ENCODE data around the gene INPP4B. TPM values are rescaled to one million over a fixed set of nuclear protein-coding genes. Genes with fewer than 3 reads are reported as not detected.

The INPP4B gene
- polyA plus RNA-seq, 4 donors = 7.5 to 10.6 (median 8.8) TPM

DNA sequence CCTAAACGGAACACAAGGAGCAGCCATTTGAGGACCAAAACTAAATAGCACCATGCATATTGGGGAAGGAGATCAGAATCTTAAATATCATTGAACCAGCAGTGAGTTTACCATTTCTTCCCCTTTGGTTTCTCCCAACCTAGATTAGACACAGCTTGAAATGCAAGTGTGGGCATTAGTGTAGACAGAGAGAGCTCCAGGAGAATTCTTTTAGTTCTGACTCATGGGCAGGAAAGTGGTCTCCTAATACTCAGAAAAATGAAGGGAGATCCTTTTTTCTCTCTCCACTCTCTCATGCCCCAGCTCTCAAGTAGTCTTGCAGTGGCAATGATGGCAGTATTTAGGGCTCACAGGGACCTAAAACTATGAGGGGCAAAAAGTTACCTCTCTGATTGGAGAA is 567.9 kb downstream of the INPP4B start:
- DNase-seq (ENCODE audit: low read depth in 4 of 4, low spot score in 3 of 4) = no peak

DNA sequence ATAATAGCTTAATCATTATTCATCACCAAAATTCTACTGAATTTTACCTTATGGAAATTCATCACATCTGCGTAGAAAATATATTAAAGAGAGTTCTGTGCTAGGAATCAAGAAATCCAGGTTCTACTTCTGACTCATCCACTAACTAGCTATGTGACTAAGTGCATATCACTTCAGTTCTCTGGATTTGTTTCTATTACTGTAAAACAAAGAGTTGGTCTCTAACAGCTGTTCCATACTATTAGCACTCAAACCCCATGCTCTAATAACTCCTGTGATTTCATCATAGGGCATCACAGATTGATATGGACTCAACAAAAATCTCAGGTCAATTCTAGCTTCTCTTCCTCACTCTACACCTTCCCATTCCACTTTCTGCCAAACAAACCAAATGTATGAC is 572.0 kb downstream of the INPP4B start:
- DNase-seq (ENCODE audit: low read depth in 4 of 4, low spot score in 3 of 4) = no peak

DNA sequence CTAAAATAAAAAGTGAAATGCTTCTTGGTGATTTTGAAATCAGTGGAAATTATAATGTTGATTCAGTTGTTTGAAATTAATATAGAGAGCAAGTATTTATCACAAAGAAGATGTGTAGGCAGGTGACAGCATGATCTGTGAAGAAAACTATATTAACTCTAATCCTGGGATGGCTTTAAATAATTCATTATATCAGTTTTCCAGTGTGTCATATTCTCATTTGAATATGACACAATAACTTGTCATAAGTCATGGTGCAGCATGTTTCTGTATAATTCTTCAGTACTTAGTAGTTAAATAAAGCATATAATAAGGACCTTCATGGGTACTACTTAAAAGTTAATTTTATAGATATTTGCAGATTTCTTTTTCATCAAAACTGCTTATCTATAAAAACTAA is 573.6 kb downstream of the INPP4B start:
- DNase-seq (ENCODE audit: low read depth in 4 of 4, low spot score in 3 of 4) = no peak

DNA sequence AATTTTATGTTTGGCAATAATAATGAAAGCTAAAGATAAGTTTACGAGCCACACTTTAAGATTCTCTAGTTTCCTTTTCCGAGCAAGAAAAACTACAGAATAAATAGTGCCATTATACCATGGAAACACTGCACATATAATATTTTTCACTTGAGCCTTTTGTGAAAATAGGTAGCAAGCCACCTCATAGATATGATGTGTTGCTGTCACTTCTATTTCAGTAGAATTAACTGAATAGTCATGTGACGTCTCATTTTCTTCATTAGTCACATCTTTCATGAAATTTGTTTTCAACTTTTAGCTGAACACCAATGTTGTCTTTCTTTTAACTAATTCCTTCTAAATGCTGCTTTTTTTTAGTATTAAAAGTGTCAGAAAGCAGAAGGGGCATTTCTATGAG is 574.3 kb downstream of the INPP4B start:
- no peak for DNase-seq (ENCODE audit: low read depth in 4 of 4, low spot score in 3 of 4)

DNA sequence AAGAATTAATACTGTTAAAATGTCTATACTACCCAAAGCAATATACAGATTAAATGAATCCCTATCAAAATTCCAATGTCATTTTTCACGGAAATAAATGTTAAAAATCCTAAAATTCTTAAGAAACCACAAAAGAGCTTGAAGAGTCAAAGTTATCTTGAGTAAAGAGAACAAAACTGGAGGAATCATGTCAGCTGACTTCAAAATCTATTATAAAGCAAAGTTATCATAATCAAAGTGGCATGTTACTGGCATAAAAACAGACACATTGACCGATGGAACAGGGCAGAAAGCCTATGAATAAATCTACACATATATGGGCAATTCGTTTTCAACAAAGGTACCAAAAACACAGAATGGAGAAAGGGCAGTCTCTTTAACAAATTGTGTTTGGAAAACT is 579.0 kb downstream of the INPP4B start:
- DNase-seq (ENCODE audit: low read depth in 4 of 4, low spot score in 3 of 4) = no peak

DNA sequence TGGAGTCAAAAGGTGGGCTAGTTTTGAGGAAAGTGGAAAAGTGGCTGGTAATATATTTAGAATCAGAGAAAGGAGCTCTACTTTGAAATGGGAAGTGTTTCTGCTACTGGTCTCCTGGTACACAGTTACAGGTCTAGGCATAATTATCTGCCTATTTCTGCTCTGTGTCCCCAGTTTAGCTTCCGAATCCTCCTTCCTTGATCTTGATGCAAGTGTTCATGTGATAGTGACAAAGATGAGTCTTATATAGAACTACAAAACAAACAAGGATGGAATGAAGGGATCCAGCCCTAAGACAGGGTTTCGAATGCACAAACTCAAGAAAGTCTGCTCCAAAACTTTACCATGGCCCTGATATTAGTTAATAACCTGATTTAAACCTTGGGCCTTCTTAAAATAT is 580.2 kb downstream of the INPP4B start:
- no peak for DNase-seq (ENCODE audit: low read depth in 4 of 4, low spot score in 3 of 4)

DNA sequence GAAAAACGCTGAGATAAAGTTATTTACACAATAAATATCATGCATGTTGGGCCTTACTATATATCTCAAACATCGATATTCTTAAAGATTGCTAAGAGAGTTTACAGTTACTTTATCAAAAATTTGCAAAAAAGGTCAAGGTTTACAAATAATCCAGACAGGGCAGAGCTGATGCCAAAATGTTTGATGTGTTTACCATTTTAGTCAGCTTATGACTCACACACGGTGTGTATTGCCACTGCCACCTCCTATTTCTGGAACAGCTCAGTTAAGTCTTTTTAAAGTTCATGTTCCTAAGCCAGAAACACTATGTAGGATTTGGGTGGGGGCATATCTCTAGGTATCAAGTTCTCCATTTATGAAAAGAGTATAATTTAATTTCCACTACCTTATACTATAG is 580.6 kb downstream of the INPP4B start:
- DNase-seq (ENCODE audit: low read depth in 4 of 4, low spot score in 3 of 4) = no peak

DNA sequence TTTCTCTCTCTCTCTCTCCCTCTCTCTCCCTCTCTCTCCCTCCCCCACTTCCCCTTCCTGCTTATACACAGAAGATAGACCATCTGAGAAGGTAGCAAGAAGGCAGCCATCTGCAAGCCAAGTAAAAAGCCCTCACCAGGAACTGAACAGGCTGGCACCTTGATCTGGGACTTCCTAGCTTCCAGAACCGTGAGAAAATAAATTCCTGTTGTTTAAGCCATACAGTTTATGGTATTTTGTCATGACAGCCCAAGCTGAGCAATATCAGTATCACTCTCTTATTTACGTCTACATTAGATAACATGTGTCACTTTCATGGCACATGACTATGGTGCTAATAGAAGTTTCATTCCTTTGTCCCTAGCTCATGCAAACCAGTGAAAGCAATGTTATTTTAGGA is 581.1 kb downstream of the INPP4B start:
- no peak for DNase-seq (ENCODE audit: low read depth in 4 of 4, low spot score in 3 of 4)

DNA sequence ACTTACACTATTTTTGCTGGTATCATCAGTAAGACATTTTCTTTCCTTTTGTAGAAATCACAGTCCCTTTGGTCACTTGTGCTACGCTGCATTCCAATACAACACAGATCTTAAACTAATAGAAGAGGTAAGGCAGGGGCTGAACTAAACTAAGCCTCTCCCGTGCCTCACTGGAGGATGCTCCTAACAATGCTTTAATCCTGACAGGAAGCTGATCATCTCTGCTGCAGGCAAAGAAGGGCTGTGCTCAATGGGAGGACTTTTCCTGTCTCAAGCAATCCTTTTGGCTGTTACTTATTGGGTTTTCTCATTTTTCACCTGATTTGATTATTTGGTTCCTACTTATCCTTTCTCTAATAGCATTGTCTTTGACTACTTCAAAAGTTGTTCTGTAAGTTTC is 583.1 kb downstream of the INPP4B start:
- DNase-seq (ENCODE audit: low read depth in 4 of 4, low spot score in 3 of 4) = no peak

DNA sequence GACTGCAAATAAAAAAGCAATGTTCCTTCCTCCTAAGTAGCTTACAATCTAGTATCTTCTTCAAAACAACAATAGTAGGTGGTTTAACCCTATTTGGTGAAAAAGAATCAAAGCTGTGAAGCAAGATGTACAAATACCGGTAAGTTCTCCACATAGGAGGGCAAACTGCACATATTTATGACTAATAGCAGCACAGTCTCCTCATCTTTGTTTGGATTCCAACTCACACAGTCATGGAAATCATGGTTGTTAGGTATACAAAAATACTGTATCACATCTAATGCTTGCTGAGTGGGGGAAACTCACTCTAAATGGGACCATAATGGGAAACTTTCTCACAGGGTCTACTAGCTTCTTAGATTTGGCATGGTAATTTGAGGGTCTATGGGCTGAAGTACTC is 597.2 kb downstream of the INPP4B start:
- DNase-seq (ENCODE audit: low read depth in 4 of 4, low spot score in 3 of 4) = no peak

DNA sequence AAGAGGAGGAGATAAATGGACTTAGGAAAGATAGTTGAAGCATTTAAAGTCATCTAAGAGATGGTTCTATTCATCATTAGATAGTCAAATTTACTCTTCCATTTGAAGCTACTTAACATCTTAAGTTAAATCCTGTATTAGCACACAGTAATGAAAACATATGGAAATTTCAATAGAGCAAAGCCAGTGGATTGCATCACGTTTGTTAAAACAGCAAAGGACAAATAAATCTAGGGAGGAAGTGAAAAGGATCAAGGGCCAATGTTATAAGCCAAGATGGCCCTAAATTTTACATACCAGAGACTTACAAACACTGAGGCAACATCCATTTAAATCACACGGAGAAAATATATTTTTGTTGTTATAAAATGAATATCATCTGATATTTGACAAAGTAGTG is 602.8 kb downstream of the INPP4B start:
- no peak for DNase-seq (ENCODE audit: low read depth in 4 of 4, low spot score in 3 of 4)

DNA sequence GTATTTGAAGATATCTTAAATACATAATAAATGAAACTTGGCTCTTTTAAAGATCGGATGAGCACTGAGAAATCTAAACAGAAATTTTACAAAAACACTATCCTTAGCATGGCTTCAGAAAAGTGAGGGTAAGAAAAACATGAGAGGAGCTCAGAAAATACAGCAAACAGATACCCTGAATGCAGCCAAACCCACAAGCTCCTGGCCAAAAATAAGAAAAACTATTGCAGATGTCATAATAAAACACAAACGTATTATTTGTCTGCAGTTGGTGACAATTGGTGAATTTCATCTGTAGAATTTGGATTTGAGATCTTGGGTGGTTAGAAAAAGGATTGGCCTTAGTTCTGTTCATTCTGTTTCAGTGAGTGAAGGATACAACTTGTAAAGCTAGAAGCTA is 603.9 kb downstream of the INPP4B start:
- DNase-seq (ENCODE audit: low read depth in 4 of 4, low spot score in 3 of 4) = no peak

DNA sequence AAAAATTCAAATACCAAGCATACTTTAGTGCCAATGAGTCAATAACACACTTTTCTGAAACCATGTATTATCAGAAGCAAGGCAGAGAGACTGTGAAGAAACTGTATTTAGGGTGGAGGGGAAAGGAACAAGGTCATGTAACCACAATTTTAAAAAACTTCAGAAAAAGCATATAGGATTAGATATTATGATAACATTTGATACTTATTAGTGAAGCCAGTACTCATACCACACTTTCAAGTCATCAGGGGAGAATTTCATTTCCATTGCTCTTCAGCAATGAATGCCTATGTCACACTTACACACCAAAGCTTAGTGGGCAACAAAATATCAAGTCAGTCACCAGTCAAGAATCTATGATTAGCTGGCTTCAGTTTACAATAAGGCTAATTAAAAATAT is 607.5 kb downstream of the INPP4B start:
- no peak for DNase-seq (ENCODE audit: low read depth in 4 of 4, low spot score in 3 of 4)

DNA sequence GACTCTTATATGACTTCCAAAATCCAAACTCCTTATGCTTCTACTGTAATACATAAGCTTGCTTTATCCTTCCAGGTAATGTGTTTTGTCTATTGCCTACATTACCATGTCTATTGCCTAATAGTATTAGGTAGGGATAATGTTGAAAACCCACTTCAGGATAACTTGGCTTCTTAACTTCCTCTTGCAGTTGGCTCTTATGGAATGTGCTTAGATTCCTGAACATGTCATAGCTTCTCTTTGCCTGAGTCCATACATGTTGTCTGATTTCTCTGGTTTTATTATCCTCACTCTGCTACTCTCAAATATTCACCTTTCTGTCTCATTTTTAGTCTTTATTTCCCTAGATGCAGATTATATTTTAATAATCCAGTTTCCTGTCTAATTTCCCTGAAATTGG is 609.8 kb downstream of the INPP4B start:
- no peak for DNase-seq (ENCODE audit: low read depth in 4 of 4, low spot score in 3 of 4)

DNA sequence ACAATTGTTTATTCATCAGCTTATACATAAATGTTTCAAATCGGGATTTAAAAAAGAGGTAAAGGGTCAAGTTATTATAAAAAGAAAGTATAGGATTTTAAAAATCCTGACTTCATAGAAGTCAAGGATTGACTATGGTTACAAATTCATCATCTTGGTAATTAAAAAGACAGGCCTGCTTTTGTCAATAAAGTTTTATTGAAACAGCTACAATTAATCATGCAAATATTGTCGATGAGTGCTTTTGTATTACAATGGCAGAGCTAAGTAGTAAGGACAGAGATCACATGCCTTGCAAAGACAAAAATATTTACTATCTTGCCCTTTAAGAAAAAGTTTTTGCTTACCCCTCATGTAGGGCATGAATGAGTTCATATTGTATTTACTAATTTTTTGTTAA is 614.3 kb downstream of the INPP4B start:
- no peak for DNase-seq (ENCODE audit: low read depth in 4 of 4, low spot score in 3 of 4)

DNA sequence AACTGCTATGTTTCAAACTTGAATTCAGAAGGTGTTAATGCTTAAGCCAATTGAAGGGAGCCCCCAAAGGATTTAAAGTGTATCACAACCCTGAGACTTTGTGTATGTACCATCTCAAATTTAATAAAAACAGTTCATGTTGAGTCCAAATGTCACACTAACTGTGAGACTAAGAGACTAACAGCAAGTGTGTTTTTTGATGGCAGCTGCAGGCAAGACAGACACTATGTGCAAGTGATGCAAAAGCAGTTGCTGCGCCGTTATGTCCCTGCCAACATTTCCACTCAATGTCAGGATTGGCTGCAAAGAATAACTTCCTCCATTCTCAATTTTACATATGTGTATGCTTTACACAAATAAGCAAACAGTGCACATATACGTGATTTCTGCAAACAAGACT is 615.1 kb downstream of the INPP4B start:
- no peak for DNase-seq (ENCODE audit: low read depth in 4 of 4, low spot score in 3 of 4)

DNA sequence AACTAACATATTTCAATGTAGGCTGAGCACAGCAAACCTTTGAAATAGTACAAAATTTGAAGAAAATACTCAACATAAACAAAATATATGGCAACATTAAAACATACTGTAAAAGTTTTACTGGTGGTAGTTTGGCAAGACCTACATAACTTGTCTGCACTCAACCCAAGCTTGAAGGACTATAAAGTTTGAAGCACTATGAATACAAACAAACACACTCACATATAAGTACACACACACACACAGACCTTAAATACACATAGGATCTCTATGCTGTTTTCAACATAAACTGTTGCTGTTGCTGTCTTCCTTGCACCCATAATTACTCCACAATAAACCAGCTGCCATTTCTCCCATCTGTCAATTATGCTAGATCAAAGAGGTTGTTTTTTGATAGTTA is 620.1 kb downstream of the INPP4B start:
- DNase-seq (ENCODE audit: low read depth in 4 of 4, low spot score in 3 of 4) = no peak

DNA sequence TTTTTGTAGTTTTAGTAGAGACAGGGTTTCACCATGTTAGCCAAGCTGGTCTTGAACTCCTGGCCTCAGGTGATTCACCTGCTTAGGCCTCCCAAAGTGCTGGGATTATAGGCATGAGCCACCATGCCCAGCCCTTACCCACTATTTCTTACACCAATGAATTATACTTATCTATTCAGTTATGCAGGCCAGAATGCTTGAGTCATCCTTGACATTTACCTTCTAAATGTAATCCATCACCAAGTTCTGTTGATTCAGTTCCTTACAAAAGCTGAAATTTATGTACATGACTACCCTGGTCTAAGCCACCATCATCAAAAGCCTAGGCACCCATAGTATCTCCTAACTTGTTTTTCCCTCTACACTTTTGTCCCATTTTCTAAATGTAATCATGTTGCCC is 624.0 kb downstream of the INPP4B start:
- no peak for DNase-seq (ENCODE audit: low read depth in 4 of 4, low spot score in 3 of 4)

DNA sequence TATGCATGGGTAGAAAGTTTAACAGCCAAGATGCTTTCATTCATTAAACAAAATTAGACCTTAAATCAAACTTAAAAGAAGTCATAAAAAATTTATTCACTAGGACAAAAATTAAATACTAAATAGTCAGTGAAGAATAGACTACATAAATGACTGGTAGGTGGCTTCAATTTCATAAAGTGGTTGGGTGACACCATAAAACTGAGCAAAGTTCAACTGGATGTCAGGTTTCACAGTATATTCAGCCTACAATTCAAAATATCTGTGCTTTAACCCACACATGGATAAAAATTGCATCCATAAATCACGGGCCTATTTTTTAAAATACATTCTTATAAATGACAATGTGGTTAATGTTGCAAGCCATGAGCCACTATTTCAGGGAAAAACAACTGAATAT is 627.4 kb downstream of the INPP4B start:
- no peak for DNase-seq (ENCODE audit: low read depth in 4 of 4, low spot score in 3 of 4)

DNA sequence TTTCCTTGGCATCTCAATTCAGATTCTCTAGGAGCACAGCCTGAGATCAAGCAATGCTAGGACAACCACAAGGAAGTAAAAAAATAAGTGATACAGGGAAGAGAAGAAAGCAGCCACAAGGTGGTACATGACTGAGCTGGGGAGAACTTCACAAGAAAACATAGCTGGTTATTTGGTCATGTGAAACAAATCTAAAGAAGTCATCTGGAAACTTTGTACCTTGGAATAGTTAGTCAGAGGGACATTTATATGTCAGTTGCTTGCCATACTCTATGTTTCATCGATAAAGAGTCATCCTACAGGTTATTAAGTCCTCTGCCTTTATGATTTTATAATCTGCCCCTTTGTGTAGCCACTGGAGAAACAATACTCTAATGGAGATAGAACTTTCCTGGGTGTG is 634.7 kb downstream of the INPP4B start:
- no peak for DNase-seq (ENCODE audit: low read depth in 4 of 4, low spot score in 3 of 4)

DNA sequence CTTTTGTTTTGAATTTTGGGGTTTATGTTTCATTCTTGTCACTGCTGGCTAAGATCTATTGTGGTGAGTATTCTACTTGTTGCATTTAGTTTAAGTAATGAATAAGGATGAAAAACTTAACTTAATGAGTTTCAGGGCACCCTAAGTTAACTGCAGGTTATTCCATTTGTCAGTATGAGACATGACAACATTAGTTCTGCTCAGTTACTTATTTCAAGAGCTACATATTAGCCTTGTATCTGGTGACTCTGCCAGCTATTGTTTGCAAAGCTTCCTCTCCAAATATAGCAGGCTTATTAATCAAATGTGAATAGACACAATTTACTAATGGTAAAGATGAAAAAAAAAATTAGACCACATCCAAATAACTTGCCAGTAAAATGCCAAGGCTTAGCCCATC is 642.6 kb downstream of the INPP4B start:
- DNase-seq (ENCODE audit: low read depth in 4 of 4, low spot score in 3 of 4) = no peak

DNA sequence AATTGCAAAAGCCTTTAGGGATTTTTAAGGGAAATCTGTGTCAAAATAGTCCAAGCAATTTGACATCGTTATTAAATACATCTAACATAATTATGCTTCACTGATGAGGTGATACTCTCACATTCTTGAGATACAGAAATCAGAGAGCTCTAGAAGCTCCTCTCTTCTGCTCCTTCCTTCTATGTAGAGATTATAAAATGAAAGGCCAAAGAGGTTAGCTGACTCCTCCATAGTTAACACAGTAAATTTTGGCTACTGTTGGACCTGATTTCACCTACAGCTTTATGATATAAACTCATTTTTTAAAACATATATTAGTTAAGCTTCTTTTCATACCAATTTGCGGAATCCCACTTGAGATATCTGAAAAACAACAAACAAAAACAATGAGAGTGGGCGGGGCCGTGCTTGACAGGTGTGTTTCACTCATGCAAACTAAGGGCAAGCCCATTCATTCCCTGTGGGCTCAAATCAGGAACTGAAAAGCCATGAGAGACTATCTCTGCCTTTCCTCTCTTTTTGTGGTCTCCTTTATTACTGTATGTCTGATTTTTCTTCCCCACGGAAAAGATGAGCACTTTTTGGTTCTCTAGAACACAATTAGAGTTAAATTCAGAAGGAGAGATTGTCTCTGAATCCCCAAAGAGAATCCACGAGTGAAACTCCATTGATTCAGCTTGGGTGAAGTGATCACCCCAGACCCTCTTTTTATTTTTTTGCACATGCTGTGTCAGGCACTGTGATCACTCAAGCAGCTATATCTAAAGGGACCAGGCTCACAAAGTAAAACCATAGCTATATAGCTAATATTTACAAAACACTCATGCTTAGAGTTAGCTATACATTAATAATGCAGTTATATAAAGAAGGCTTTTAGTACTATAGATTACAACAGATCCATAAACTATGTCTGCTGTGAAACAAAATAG is 643.4 kb downstream of the INPP4B start:
- DNase-seq (ENCODE audit: low read depth in 4 of 4, low spot score in 3 of 4) = no peak

DNA sequence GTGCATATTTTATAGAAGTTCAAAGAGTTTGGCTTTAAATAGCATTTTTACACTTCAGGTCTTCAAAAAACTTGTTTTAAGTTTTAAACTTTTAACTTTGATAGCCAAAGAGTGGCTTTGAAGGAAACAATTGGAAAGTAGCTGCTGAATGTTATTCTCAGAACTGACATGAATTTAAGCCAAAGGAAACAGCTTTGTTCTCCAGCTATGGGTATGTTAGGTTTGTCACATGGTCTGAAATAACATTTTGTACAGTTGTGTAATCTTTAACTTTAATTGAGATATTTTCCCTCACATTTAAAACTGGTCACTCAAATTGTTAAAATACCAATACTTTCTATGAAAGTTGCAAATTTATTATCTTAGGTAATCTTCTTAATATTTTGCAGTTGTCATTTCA is 645.1 kb downstream of the INPP4B start:
- DNase-seq (ENCODE audit: low read depth in 4 of 4, low spot score in 3 of 4) = no peak

Data from right renal pelvis (tissue), 4 donors.